Hippocampal formation (tissue), 2 donors: ENCODE data around the gene FSTL5.
"Not testable (repeated sequence)": the region's sequence is repeated elsewhere in the genome, so short reads cannot be mapped to it uniquely, and the experiment has no call there.

Experiments
- DNase-seq, 2 donors: peaks; one replicate each; lab custom pipeline; 2025; lab: John Stamatoyannopoulos, UW

FSTL5 gene

DNA sequence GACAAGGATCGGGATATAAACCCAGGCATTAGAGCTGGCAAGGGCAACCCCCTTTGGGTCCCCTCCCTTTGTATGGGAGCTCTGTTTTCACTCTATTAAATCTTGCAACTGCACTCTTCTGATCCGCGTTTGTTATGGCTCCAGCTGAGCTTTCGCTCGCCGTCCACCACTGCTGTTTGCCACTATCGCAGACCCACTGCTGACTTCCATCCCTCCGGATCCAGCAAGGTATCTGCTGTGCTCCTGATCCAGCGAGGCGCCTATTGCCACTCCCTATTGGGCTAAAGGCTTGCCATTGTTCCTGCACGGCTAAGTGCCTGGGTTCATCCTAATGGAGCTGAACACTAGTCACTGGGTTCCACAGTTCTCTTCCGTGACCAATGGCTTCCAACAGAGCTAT, 59.9 kb downstream of the FSTL5 start:
- not testable (repeated sequence) for DNase-seq

DNA sequence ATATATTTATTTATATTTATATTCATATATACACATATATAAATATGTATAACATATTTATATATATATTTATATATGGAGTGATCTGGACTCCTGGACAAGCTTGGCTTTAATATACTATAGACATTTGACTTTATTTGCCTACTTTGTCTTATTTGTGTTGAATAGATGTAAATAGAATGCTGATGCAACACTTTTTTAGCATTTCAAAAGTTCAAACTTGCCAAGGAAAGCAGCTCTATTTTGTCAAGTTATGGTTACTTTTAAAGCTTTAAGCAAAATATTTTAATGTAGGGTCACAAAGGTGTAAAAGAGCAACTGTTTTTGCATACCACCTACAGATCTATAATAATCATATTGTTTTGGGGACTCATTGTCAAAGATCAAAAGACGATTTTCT, 61.1 kb downstream of the FSTL5 start:
- DNase-seq: no peak

GRCh38 chr4:162101337-162101736, 62.5 kb downstream of the FSTL5 start:
- no peak for DNase-seq

DNA sequence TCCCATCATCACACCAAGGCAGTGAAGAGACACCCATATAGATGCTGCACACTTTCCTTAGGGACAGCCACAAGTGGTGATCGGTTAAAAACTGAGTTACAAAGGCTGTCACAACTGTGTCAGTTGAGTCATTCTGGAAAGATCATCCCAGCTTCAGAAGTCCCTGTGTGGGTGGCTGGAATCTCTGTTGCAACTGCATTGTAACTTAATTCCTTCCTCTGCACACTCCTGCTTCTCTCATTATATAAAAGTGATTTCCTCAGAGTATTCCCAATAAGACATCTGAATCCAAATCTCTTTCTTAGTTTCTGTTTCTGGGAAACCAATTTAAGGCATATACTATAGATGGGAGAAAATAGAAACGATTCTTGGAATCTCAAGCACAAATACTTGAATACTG, 88.1 kb downstream of the FSTL5 start:
- DNase-seq: no peak

- DNase-seq: no peak
Observed at GRCh38 chr4:162061214-162061613, 102.6 kb downstream of the FSTL5 start.

DNA sequence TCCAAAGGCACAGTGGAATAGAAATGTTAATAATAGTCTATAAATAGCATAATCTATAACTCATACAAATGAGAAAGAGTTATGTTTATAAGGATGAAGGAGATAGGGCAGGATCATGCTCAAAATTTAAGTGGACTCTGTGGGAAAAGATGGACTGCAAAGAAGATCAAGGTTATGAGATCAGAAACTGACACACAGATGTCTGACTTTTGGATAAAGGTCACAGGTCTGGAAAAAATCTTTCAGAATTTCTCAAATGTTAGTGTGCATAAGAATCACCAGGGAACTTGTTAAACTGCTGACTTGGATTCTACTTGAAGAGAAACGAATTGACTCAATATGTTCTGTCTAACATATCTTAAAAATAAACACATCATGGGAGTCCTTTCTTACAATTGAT, 104.1 kb downstream of the FSTL5 start:
- DNase-seq: no peak

GRCh38 chr4:162056990-162057389, 106.8 kb downstream of the FSTL5 start:
- no peak for DNase-seq

- DNase-seq: no peak
Observed at GRCh38 chr4:162046135-162046534, 117.7 kb downstream of the FSTL5 start.

DNA sequence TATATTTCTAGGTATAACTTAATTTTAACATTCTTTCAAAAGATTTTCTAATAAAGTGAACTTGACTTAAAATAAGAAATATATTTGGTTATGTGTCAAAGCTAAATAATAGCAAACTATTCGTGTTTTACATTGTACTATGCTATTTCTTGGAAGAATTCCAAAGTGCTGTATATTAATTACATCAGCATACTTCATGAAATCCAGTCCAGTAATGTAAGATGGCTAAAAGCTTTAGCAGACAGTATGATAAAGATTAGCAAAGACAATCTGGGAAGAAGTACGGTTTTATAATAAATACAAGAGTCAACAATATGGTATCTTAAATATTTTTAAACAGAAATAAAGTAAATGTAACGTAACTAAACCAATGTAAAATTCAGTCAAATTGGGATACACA, 125.7 kb downstream of the FSTL5 start:
- DNase-seq: no peak

DNA sequence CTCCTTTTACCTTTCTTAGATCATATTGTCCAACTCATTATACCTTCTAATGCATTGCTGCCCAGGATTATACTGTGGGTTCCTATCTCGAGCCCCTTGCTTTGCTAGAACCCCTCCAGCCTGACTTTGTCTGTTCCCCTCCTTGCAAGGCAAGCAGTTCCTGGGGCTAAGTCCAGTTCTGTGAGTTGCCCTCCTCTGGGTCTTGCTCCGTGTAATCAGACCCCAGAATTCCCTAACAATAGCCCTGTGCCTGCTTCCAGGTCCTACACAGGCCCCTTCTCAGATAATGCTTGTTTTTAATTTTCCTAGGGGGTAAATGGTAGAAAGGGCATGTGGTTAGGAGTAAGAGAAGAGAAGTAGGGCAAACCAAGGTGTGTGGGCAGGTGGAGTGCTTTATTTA, 145.9 kb downstream of the FSTL5 start:
- no peak for DNase-seq

DNA sequence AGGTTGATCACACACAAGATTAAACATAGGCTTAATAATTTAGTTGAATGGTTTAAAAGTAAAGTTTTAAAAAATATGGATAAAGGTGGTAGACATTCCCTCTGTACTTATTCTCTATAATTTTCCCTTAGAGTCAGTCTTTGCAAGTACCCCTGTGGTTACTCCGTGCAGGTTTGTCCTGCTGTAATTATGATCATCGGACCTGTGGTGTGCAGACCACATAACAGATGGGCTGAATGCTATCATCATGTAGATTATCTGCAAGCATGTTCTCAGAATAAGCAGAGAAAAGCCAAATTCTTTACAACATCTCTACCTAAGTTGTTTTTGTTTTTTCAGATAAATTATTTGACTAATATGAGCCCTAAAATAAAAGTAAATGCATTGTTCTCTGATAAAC, 146.8 kb downstream of the FSTL5 start:
- no peak for DNase-seq

DNA sequence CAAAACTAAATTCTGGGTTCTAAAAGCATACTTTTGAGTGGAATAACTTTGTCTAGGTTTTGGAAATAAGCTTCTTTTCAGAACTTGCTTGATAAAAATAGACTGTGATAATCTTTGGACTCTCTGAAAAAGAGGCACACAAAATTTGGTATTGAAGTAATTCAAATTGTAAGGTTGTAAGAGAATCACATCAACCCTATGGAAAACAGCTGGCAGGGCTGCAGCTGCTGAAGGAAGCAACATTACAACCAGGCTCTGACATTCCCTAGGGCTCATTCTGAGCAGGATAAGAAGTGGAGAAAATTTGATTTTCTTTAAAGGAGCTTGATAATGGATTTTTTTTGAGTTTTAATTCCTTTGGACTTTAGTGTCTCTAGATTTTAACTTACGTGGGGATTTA, 147.6 kb downstream of the FSTL5 start:
- no peak for DNase-seq

GRCh38 chr4:162015090-162015489, 148.7 kb downstream of the FSTL5 start:
- no peak for DNase-seq

DNA sequence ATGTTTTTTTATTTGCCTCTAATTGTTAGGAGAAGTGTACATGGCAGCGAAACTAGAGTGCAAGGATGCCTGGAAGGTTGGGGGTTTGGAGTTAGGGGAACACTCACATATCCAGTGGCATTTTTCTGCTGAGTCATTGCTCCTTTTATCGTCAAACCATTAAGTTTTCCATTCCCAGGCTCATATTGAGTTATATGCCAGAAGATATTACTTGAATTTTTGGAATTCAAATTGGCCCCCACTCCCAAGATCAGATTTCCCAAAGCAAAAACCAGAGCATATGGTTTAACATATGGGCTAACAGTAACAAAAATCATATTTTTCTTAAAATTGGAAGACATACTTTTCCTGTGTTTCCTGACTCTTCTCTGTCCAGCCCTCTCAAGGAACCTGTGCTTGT, 152.7 kb downstream of the FSTL5 start:
- DNase-seq: no peak

DNA sequence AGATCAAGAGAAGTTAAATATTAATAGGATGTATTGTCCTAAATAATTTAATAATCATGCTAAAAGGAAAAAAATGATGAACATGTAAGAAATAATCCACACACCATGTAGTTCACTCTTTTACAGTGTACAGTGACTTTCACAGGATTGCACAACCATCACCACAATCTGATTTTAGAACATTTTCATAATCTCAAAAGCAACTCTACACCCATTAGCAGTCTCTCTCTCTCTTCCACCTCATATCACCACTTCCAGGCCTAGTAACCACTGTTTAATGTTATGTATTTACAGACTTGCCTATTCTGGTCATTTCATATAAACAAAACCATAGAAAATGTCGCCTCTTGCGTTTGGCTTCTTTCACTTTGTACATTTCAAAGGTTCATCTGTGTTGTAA, 153.4 kb downstream of the FSTL5 start:
- no peak for DNase-seq

- DNase-seq: no peak
Observed at GRCh38 chr4:161992317-161992716, 171.5 kb downstream of the FSTL5 start.

DNA sequence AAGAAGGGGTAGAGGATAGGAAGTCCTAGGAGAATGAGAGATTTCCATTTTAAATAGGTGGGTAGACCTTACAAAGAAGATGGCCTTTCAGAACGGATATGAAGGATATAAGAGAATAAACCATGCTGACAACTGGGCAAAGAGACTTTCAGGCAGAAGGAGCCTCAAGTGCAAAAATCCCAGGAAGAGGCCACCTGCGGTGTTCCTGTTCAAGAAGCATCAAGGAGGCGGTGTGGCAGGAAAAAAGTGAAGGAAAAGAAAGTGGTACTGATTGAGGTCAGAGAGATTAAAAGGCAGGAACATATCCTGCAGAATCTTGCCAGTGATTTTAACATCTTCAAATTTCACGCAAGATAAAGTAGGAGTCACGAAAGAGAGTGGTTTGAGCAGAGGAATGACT, 172.0 kb downstream of the FSTL5 start:
- DNase-seq: no peak

GRCh38 chr4:161990721-161991120, 173.1 kb downstream of the FSTL5 start:
- DNase-seq: no peak

DNA sequence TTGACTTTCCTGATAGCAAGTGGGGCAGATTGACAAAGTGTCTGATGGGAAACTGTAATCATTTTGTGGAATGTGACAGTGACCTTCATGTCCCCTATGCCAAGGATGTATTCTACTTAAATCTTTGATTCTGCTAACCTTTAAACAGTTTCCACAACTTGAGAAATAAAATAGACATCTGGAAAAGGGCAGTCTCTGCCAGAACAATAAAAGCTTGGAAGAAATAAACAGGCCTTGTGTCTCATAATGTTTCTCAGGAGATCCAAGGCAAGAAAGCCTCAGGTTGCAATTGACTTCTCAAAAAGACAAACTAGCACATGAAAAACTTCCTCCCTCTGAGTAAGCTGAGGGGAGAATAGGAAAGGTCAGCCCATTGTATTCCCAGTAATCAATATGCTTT, 174.9 kb downstream of the FSTL5 start:
- DNase-seq: no peak

DNA sequence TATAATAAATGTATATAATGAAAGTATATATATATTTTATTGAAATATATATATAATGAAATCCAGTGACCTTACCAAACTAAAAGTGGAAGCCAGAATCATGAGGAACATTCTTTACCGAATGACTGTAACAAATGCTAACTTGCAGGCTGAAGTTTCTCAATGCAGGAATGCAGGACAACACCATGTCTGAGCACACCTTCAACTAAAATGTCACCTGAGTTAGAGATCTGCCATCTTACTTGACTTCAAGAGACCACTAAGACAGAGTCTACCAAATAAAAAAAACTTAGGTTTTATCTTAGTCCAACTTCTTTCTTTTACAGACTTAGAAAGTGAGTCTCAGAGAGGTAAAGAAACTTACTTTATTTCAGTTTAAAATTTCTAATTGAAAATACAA, 176.2 kb downstream of the FSTL5 start:
- no peak for DNase-seq

GRCh38 chr4:161952382-161952781, 211.4 kb downstream of the FSTL5 start:
- no peak for DNase-seq

DNA sequence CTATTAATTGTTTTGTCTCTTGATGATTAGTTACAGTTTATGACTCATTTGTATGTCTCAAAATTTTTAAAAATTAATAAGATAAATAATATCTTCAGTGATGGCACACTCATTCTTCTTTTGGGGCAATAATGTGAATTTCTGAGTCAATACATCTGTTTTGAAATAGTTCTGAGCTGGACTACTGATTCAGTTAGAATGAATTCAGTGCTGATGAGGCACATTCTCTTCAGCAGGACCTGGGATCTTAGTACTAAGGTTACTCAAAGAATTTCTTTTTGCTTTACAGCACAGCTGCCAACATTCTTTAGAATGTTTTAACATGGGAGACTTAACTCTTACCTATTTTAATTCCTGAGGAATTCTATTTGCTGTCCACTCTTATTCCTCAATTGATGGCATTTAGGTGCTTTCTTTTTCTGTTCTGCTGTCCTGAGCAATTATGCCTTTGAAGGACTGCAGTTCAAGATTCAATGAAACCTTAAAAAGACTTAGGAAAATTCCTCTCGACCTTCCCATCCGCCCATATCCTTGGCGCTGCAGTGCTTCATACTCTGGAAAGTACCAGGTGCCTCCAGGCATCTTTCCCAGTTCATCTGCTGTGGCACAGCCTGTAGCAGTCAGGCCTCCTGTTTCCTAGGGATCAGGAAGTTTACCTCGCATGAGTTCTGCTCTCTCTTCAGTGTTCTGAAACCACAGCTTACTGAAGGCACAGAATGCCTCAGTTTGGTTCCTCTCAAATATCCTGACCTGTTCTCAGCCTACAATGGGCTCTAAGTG, 213.7 kb downstream of the FSTL5 start:
- no peak for DNase-seq

- DNase-seq: no peak
Observed at GRCh38 chr4:161948026-161948770, 215.6 kb downstream of the FSTL5 start.

DNA sequence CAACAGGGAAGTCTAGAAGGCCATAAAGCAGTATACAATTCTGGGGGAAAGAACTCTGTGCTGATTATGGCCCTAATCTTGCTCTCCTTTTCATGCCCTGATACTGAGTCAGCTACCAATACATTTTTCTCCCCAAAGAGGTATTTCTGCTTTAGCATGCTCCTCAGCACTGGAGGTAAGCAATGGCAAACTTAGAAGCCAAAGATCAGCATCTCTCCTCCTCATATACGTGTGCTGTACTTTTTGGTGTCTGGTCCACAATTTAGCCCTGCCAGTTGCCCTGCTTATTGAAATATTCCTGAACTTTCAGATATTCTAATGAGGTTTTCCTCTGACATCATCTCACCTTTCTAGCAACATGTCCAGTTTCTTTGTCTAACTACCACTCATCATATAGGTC, 226.2 kb downstream of the FSTL5 start:
- DNase-seq: no peak
